Muscle of back (tissue), 11 donors: Measurements from ENCODE around the gene ASGR1. TPM values are rescaled to one million over a fixed set of nuclear protein-coding genes. Genes with fewer than 3 reads are reported as not detected.
"Not testable (repeated sequence)": the region's sequence is repeated elsewhere in the genome, so short reads cannot be mapped to it uniquely, and the experiment has no call there.

Experiments used
- DNase-seq, 3 donors: peaks; one replicate each; pipeline versions ENCODE4 v3.0.0 to v3.0.0-alpha.2; 2013
- polyA plus RNA-seq, 10 donors: library from polyadenylated mRNA; unstranded; fragments of 120-200 nt; gene quantifications; one replicate each; pipeline ENCODE4 v1.2.1, GENCODE V29; 2013; ENCODE audit not compliant: insufficient read length in 10 of 10

The ASGR1 gene
- polyA plus RNA-seq, 10 donors: 1.6 to 6.5 (median 2.3) TPM

DNA sequence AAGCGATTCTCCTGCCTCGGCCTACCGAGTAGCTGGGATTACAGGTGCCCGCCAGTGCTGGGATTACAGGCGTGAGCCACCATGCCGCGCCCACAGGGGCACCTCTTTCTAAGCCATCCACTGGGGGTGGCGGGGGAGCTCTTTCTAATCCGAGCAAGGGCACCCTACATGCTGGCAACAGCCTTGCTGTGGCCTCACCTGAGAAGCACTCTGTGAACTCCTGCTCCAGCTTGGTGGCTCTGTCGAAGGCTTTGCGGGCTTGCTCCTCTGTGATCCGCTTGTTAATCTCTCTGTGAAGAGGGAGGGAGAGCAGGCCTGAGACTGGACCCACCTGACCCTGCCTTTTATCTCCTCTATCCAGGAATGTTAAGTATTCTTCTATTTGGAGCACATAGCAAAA, 11.9 kb upstream of the ASGR1 start:
- no peak for DNase-seq

DNA sequence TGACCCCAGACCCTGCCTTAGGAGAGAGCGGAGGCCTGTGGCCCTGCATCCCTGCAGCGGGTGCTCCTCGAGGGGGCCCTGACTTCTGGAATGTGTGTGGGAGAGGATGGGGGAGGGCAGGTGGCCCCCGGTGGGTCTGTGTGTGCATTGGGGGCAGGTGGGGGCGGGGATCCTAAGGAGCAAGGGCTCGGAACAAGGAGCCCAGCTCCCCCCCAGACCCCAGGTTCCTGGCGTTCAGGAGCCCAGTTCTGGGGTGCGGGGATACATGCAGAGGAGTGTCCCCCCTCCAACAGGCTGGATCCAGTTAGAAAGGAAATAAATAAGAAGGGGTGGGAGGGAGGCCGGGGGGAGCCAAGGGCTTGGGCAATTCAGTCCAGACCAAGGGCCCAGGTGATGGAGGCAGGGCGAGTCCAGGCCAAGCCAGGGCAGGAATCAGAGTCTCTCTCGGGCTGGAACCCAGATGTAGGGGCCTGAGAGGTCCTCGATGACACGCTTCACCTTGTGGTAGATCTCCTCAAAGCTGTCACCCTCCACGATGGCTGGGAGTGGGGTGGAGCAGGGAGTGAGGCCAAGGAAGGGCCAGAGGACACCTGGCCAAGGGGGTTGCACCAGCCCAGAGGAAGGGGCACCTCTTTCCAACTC, 11.2 kb upstream of the ASGR1 start:
- no peak for DNase-seq

DNA sequence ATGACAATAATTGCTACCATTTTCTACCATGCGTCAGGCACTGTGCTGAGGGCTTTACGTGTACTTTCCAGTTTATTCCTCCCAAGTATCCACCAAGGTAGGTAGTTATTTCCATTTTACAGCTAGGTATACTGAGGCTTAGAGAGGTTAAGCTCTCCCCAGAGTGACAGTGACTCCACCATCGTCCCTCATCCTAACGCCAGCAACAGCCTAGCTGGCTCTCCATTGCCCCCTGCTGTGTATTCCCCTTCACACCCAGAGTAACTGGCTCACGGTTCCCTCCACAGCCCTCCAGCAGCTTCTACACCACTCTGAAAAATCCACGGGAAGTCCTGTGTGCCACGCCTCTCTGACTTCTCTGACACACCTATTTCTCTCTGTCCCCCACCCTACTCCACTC, 7.1 kb upstream of the ASGR1 start:
- no peak for DNase-seq

DNA sequence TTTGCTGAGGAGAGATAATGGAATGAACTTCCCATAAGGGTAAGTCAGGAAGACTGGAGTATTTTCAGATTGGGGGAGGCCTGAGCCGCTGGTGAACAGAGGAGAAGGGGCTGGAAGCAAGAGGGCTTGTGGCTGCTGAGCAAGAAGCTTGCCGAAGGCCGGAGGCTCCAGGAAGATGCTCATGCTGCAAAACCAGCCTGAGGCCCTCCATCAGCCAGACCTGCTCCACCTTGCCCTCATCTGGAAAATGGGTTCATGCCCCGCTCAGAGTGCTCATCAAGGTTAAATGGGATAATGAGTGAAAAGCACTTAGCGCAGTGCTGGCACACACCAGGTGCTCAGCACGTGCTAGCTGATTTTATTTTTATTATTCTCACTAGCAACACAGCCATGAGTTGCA, 5.5 kb upstream of the ASGR1 start:
- no peak for DNase-seq

DNA sequence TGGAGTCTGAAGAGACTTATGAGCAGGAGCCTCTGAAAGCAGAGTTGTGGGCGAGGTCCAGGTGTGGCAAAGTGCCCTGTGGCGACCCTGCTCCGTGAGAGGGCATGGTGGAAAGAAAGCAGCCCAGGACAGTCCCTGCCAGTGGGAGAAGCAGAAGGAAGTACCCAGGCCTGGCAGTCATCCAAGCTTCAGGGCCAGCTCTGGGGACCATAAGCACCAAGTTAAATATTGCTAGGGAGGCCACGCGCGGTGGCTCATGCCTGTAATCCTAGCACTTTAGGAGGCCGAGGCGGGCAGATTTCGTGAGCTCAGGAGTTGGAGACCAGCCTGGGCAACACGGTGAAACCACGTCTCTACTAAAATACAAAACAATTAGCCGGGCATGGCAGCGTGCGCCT, 4.9 kb upstream of the ASGR1 start:
- DNase-seq: no peak

DNA sequence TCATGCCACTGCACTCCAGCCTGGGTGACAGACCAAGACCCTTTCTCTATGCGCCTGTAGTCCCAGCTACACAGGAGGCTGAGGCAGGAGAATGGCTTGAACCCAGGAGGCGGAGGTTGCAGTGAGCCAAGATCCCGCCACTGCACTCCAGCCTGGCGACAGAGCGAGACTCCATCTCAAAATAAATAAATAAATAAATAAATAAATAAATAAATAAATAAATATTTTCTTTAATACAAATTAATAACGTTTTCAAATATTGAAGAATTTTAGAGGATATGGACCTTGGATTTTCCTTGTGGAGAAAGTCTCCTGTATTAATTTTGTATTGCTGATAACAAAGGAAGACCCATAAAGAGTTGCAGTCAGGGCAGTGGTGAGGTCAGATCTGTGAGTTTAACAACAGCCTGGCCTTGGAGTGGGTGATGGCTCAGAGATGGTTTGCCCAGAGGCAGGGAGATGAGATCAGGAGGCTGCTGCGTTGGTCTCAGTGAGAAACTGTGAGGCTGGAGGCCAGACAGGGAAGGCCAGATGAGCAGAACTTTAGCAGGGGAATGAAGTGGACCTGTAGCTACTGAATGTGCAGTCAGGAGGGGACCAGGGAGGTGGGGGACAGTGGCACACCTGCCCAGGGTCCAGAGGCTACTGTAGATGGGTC, 4.4 kb upstream of the ASGR1 start:
- DNase-seq: no peak

DNA sequence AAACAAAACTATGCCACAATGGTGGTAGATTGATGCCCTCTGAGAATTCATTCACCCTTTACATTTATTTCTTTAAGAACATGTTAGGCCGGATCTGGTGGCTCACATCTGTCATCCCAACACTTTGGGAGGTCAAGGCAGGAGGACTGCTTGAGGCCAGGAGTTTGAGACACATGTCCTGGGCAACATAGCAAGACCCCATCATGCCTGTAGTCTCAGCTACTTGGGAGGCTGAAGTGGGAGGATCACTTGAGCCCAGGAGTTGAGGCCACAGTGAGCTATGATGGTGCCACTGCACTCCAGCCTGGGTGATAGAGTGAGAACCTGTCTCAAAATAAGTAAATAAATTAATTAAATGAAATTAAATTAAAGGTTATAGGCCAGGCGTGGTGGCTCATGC, 2.9 kb upstream of the ASGR1 start:
- not testable (repeated sequence) for DNase-seq

DNA sequence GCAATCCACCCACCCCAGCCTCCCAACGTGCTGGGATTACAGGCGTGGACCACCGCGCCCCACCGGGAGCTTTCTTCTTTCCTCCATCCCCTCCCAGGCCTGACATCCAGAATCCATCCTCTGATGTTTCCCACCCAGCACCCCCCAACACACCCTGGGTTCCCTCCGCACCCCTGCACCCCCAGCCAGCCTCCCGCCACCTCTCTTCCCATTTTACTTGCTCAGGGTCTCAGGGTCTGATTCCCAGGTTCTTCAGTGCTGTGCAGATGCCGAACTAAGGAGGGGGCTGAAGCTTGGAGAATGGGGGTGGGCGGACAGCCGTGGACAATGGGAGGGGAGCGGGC, 225 bp downstream of the ASGR1 start:
- no peak for DNase-seq

DNA sequence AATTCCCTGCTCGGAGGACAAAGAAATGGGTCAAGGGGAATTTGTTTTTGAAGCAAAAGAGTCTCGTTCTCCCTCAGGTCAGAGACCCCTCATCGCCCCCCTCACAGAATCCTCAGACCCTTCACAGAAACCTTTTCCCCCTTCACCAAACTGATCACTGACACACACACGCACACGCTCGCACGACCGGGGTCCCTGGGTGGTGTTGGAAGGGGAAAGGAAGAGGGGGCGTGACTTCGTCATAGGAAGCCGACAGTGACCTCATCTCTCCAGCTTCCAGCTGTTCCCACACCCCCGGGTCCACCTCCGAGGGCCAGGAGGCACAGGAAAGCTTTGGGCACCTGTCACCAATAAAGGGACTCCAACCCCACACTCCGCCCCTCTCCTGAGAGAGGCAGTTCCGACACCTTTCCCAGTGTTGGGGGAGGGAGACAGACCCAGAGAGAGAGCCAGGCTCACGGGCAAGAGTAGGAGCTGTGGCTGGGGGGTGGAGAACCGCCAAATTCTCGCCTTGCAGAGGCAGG, 1.2 kb downstream of the ASGR1 start:
- peak in 1 of 3 donors; percentile 73 for DNase-seq

DNA sequence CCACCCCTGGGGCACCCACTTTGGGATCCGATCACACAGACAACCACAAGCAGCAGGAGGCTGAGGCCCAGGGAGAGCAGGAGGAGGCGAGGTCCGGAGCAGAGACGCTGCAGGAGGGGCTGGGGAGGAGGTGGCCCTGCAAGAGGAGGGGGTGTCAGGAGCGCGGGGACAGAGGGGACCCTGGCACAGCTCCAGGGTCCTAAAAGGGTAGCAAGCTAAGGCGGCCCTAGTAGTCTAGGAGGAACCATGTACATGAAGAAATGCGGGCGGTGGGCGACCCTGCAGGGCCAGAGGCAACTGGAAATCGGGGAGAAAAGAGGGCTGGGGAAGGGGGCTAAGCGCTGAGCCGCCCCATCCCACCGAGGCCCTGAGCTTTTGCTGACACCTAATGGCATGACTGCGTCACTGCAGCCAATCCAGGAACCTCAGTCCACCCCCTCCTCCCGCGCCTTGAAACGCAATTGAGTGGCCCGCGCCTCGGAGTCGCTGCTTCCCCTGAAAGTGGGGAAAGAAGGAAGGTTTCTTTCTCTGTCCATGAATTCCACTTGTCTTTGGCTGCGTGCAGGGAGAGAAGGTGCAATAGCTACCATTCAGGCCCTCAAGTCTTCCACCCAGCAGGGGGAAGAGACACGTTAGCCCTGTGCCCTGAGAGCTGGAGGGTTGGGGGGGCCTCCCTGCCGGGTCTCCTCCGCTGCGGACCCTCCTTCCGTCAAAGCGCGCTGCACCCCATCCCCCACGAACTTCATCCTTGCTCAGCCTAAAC, 1.8 kb downstream of the ASGR1 start:
- DNase-seq: peak; percentile 57 to 90 (median 78)

DNA sequence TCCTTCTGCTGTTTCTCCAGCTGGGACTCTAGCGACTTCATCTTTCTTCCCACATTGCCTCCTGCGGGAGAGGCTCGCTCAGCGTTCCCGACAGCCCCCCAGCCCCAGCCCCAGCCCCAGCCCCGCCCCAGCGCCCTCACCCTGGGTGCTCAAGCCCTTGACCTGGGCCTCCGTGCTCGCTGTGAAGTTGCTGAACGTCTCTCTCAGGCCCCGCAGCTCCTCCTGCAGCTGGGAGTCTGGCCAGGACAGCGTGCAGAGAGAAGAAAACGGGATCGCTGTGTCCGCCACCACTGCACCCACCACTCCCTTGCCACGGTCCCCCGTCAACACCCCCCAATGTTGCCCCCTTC, 2.4 kb downstream of the ASGR1 start:
- peak in 1 of 3 donors; percentile 64 for DNase-seq

DNA sequence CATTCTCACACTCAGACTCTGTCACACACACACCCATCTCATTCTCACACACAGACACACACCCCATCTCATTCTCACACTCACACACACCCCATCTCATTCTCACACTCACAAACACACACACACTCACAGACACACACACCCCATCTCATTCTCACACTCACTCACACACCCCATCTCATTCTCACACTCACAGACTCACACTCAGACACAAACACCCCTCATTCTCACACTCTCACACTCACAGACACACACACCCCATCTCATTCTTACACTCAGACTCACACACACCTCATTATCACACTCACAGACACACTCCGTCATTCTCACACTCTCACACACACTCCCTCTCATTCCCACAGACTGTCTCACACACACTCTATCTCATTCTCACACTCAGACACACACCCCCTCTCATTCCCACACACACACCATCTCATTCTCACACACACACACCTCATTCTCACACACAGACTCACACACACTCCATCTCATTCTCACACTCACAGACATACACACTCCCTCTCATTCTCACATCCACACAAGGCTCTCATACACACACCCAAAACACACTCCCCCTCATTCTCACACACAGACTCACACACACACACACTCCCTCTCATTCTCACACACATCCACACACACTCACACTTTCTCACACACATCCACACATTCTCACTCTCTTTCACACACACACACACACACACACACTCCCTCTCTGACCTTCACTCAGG, 2.9 kb downstream of the ASGR1 start:
- DNase-seq: peak in 1 of 3 donors; percentile 28

DNA sequence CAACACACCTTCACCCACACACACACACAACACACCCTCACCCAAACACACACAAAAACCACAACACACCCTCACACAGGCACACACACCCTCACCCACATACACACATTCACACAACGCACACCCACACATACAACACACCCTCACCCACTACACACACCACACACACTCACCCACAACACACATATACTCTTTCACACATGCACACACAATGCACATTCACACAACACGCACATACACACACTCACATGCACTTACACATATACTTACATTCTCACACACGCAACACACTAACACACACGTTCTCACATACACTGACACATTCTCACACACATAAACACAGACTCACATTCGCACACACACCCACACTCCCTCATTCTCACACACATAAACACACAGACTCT, 3.8 kb downstream of the ASGR1 start:
- no peak for DNase-seq

DNA sequence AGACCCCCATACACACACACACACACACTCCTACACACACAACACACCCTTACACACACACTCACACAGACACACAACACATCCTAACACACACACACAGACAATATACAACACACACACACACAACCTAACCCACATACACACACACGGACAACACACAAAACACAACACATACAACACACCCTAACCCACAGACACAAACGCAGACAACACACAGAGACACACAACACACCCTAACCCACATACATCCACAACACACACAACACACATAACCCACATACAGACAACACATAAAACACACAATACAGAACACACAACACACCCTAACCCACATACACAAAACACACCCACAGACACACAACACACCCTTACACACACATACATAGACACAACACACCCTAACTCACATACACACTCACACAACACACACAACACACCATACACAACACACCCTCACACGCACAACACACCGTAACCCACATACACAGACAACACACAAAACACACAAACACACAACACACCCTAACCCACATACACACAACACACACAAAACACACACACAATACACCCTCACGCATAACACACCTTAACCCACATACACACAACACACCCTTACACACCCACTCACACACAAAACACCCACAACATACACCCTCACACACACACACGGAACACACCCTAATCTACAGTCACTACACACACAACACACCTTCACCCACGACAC, 4.4 kb downstream of the ASGR1 start:
- no peak for DNase-seq

DNA sequence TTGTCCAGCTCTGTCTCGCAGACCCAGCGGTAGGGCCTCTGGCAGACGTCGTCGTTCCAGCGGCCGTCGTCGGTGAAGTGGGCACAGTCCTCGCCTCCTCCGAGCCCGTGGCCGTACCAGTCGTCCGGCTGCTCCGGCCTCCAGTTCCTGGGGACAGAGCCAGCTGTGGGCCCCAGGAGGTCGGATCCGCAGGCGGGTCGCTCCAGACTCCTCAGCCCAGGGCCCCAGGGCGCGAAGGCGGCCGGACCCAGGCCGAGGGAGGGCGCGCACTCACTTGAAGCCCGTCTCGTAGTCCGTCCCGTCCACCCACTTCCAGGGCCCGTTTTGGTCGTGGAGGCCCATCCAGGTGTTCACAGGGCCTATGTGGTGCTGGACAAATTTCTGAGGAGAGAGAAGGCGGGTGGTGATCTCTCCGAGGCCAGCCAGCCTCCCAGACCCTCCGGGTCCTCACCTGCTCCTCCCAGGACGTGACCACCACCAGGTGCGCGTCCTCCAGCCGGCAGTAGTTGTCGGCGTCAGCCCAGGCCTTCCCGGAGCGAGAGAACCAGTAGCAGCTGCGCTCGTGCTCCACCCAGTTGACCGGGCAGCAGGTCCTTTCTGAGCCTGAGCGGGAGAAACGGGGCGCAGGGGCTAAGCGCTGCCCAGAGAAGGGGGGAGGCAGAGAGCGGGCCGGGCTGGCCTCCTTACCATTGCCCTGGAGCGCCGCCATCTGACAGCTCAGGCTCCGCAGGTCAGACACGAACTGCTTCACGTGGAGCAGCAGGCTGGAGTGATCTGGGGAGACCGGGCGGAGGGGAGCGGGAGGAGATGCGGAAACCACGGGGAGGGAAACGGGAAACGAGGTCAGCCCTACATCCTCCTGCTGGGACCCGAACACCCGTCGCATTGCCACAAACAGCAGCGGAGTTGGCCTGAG, 5.2 kb downstream of the ASGR1 start:
- DNase-seq: peak in 2 of 3 donors; percentile 42 to 79

DNA sequence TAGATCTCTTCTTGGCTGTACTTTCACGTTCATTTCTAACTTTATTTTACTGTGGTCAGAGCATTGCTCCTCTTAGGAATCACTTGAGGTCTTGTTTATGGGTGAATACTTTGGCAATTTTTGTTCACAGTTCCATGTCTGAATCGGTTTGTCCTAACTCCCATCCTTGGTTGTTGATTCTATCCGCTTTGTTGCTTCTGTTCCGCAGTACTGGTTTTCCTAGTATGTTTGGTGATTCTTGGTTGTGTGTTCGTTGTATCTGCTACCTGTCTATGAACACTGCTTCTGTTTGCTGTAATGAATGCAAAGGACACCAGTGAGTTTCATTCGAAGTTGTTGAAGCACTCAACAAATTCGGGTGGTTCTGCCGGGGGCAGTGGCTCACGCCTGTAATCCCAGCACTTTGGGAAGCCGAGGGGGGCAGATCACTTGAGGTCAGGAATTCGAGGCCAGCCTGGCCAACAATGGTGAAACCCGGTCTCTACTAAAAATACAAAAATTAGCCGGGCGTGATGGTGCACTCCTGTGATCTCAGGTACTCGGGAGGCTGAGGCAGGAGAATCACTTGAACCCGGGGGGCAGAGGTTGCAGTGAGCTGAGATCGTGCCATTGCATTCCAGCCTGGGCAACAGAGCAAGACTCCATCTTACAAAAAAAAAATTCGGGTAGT, 6.5 kb downstream of the ASGR1 start:
- not testable (repeated sequence) for DNase-seq

DNA sequence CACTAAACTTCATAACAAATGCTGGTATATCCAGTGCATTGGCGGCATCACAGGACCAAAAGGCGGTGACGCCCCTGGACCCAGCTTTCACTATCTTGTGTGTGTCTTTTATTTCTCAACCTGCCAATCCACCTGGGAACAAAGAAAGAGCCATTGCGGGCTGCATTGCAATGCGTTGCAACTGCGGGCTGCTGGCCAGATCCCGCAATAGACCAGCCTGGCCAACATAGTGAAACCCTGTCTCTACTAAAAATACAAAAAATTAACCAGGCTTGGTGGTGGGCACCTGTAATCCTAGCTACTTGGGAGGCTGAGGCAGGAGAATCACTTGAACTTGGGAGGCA, 9.6 kb downstream of the ASGR1 start:
- not testable (repeated sequence) for DNase-seq

DNA sequence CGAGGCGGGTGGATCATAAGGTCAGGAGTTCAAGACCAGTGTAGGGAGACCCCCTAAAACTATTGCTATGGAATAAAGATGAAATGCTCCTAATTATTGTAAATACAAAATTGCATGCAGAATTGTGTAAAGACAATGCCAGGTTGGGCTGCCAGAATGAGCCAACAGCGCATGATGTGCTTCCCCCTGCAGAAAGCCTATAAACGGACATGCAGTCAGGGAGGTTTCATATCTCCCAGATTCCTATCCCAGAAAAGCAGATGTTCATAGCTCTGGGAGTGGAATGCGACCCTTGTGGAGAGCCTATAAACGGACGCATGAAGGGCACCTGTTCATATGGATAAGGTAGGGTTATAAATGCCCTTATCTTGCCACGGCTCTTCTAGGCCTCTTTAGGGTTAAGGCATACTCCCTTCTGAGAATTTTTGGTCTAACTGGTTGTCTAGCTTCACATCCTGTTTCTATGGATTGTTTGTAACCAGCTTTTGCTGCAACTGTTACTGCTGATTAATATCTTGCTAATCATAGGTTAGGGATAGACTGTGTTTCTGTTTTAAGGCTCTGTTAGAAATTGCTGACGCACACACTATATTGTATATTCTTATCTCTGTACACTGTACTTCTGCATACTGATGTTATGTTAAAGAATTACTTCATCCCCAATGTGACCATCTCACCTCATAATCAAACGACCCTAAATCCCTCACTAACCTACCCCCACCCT, 10.2 kb downstream of the ASGR1 start:
- DNase-seq: not testable (repeated sequence)

DNA sequence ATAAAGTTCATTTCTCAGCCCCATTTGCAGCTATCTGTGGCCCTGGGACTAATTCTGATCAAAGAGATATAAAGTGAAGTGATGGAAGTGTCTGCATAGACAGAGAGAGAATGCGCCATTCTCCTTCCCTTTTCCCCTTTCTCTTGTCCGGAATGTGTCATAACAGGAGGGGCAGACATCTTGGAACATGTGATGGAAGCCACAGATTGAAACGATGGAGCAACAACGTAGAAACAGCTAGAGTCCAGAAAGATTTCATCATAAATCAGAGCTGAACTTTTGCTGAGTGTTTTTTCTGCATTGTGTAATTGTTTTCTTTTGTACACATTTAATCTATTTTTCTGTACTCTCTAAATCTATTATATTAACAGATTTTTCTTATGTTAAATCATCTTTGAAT, 11.3 kb downstream of the ASGR1 start:
- DNase-seq: peak in 1 of 3 donors; percentile 26
